Midbrain (tissue), 1 donor: ENCODE measurements around the gene LANCL1.
A peak's percentile ranks its signal among the peaks of the same experiment; 100 is the strongest.

Source experiments
- DNase-seq: peaks from one replicate; lab custom pipeline; 2025; lab: John Stamatoyannopoulos, UW

Gene LANCL1

GRCh38 chr2:210399440-210400041 is 77.0 kb downstream of the LANCL1 start:
- peak; percentile 38 for DNase-seq

GRCh38 chr2:210392469-210392881 is 84.1 kb downstream of the LANCL1 start:
- no peak for DNase-seq

- DNase-seq = no peak
Observed at GRCh38 chr2:210389856-210390255, 86.7 kb downstream of the LANCL1 start.

GRCh38 chr2:210388148-210388547 is 88.4 kb downstream of the LANCL1 start:
- DNase-seq = no peak

DNA sequence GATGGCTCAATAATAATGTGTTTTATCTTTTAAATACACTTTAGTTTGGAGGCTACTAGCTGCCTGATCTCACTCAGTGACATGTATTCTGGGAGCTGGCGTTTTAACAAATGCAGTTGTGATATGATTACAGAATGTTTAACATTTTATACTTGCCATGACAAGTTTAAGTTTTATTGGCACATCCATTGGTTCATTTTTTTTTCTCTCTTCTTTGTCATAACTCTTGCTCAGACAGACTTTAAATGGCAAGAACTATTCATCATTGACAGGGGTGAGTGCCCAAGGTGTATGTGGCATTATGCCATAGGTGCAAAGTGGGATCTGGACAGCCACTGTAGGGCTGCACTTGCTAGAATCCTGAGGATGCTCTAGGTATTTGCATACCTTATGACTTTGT is 89.5 kb downstream of the LANCL1 start:
- DNase-seq = no peak
